ENCODE measurements around the gene SLC19A1.
"Not testable (repeated sequence)": the region's sequence is repeated elsewhere in the genome, so short reads cannot be mapped to it uniquely, and the experiment has no call there.

Gene SLC19A1

DNA sequence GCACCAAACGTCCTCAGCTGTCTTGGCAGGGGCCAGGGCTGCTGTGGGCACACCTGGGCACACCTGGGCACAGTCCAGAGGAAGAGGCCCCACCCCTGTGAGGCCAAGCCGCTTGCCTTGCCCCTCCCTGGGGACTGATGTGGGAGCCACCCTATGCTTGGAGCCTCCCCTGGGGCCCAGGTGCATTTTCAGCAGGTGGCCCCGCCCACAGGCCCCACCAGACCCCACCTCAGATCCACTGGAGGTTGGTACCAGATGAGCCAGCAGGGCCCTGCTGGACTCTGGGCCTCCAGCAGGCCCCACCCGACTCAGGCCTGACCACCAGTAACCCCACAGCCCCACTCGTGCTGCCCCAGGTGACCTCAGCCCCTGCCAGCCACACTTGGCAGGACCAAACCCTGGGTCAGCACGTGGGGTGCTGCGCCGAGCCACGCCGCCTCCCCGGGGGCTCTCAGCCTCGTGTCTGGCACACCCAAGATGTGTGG lies 8.8 kb downstream of the SLC19A1 start:
- Histone ChIP-seq H3K4me1 (ENCODE audit: low read length) (no peaks in the 10 kb centered on the region), H3F3A (ENCODE audit: insufficient read depth, low read length) (no peaks in the 10 kb centered on the region), H3K27me3 (replicated peaks; ENCODE audit: insufficient read depth, low read length) (no peaks in the 10 kb centered on the region), H4K20me1 (ENCODE audit: insufficient read depth, low read length) (no peaks in the 10 kb centered on the region), H3K9ac (ENCODE audit: low read length) (no peak overlapping the region), H3K79me2 (ENCODE audit: low read length) (peaks cover 52% of the 10 kb centered on the region), H3K4me3 (ENCODE audit: low read length) (no peak overlapping the region), H3K9me2 (replicated peaks; ENCODE audit: insufficient read depth, low read length) (no peaks in the 10 kb centered on the region), H2AFZ (ENCODE audit: low read length) (no peak overlapping the region), H3K36me3 (replicated peaks; ENCODE audit: insufficient read depth, low read length) (no peaks in the 10 kb centered on the region), H3K27ac (ENCODE audit: low read length) (no peak overlapping the region), H3K9me3 (replicated peaks; ENCODE audit: insufficient read depth, low read length) (no peaks in the 10 kb centered on the region), H3K4me2 (ENCODE audit: low read depth, low read length) (no peak overlapping the region)
- no peak for DNase-seq
- no peak for TF ChIP-seq EZH2 (optimal IDR thresholded peaks at IDR 0.05; ENCODE audit: low read depth, low read length)
- TF ChIP-seq EZH2phosphoT487 (IDR thresholded peaks at IDR 0.05; ENCODE audit: low read length): no peak
- TF ChIP-seq, protein P1, sequence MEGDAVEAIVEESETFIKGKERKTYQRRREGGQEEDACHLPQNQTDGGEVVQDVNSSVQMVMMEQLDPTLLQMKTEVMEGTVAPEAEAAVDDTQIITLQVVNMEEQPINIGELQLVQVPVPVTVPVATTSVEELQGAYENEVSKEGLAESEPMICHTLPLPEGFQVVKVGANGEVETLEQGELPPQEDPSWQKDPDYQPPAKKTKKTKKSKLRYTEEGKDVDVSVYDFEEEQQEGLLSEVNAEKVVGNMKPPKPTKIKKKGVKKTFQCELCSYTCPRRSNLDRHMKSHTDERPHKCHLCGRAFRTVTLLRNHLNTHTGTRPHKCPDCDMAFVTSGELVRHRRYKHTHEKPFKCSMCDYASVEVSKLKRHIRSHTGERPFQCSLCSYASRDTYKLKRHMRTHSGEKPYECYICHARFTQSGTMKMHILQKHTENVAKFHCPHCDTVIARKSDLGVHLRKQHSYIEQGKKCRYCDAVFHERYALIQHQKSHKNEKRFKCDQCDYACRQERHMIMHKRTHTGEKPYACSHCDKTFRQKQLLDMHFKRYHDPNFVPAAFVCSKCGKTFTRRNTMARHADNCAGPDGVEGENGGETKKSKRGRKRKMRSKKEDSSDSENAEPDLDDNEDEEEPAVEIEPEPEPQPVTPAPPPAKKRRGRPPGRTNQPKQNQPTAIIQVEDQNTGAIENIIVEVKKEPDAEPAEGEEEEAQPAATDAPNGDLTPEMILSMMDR (IDR thresholded peaks at IDR 0.05; ENCODE audit: low read length): no peak

DNA sequence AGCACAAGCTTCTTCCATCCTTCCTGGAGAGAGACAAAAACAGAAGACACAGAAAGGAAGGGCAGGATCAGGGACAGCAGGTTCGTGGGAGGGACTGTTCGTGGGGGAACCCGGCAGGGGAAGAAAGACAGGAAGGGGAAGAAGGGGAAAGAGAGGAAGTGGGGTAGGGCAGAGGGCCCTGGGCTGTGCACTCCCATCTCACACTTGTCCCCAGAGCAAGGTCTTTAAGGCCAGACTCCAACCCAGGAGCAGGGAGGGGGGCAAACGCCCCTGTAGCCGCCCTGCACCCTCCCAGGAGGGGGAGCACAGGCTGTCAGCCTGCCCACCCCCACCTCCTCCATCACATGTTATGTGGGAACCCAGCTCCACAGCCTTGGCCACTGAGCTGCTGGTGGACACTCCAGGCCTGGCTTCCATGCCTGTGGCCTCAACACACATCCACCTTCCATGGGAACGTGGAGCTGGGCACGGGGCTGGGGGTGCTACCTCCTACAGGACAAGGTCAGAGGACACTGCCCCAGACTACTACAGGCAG lies 9.3 kb downstream of the SLC19A1 start:
- no peak for TF ChIP-seq EZH2phosphoT487 (IDR thresholded peaks at IDR 0.05; ENCODE audit: low read length)
- TF ChIP-seq, protein P1 (IDR thresholded peaks at IDR 0.05; ENCODE audit: low read length): no peak
- no peak for TF ChIP-seq EZH2 (optimal IDR thresholded peaks at IDR 0.05; ENCODE audit: low read depth, low read length)
- no peak overlapping the region for H3K27ac ChIP-seq (ENCODE audit: low read length)
- H3K4me2 ChIP-seq (ENCODE audit: low read depth, low read length): no peak overlapping the region
- H3K27me3 ChIP-seq (replicated peaks; ENCODE audit: insufficient read depth, low read length): no peaks in the 10 kb centered on the region
- no peak overlapping the region for H3K4me3 ChIP-seq (ENCODE audit: low read length)
- H3K9me3 ChIP-seq (replicated peaks; ENCODE audit: insufficient read depth, low read length): no peaks in the 10 kb centered on the region
- no peak for DNase-seq
- peaks cover 47% of the 10 kb centered on the region for H3K79me2 ChIP-seq (ENCODE audit: low read length)
- no peak overlapping the region for H2AFZ ChIP-seq (ENCODE audit: low read length)
- no peaks in the 10 kb centered on the region for H3K9me2 ChIP-seq (replicated peaks; ENCODE audit: insufficient read depth, low read length)
- H3K36me3 ChIP-seq (replicated peaks; ENCODE audit: insufficient read depth, low read length): no peaks in the 10 kb centered on the region; the same call in 1 of the 2 replicates
- H3F3A ChIP-seq (ENCODE audit: insufficient read depth, low read length): no peaks in the 10 kb centered on the region
- no peaks in the 10 kb centered on the region for H4K20me1 ChIP-seq (ENCODE audit: insufficient read depth, low read length)
- no peaks in the 10 kb centered on the region for H3K4me1 ChIP-seq (ENCODE audit: low read length)
- H3K9ac ChIP-seq (ENCODE audit: low read length): no peak overlapping the region

DNA sequence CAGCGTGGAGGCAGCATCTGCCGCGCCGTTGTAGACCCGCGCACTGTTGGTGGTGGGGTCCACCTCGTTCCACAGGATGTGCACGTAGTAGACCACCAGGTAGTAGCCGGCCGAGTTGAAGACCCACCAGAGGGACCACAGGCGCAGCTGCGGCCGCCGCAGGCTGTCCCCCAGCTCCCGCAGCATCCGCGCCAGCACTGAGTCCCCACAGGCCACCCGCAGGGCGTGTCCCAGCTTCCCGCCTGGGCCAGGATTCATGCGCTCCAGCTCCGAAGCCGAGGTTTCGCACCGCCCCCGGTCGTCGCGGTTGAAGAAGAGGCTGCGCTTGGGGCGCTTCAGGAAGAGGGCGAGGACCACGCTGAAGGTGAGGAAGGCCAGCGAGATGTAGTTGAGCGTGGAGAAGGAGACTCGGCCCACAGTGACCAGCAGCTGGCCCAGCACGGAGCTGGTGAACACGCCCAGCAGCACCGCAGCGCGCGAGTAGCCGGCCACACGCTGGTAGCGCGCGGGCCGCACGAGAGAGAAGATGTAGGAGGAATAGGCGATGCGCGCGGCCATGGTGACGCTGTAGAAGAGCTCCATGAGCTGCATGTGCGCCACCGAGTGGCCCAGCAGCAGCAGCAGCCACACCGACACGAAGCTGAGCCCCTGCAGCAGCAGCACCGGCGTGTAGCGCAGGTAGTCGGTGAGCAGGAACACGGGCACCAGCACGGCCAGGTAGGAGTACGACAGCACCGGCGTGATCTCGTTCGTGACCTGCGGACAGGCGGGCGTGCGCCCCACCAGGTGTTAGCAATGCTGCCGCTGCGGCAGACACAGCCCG lies 10.6 kb downstream of the SLC19A1 start:
- no peaks in the 10 kb centered on the region for H3K4me1 ChIP-seq (ENCODE audit: low read length)
- no peak overlapping the region for H3K4me2 ChIP-seq (ENCODE audit: low read depth, low read length)
- DNase-seq: no peak
- H3K4me3 ChIP-seq (ENCODE audit: low read length): no peak overlapping the region
- no peak overlapping the region for H2AFZ ChIP-seq (ENCODE audit: low read length)
- H3K9me2 ChIP-seq (replicated peaks; ENCODE audit: insufficient read depth, low read length): no peaks in the 10 kb centered on the region
- no peaks in the 10 kb centered on the region for H4K20me1 ChIP-seq (ENCODE audit: insufficient read depth, low read length)
- no peak overlapping the region for H3K27ac ChIP-seq (ENCODE audit: low read length)
- H3K27me3 ChIP-seq (replicated peaks; ENCODE audit: insufficient read depth, low read length): no peaks in the 10 kb centered on the region
- H3K79me2 ChIP-seq (ENCODE audit: low read length): peaks cover 39% of the 10 kb centered on the region
- H3K36me3 ChIP-seq (replicated peaks; ENCODE audit: insufficient read depth, low read length): no peaks in the 10 kb centered on the region; the same call in 1 of the 2 replicates
- H3K9ac ChIP-seq (ENCODE audit: low read length): no peak overlapping the region
- H3K9me3 ChIP-seq (replicated peaks; ENCODE audit: insufficient read depth, low read length): no peaks in the 10 kb centered on the region
- H3F3A ChIP-seq (ENCODE audit: insufficient read depth, low read length): no peaks in the 10 kb centered on the region
- TF ChIP-seq, protein P1 (IDR thresholded peaks at IDR 0.05; ENCODE audit: low read length): no peak

DNA sequence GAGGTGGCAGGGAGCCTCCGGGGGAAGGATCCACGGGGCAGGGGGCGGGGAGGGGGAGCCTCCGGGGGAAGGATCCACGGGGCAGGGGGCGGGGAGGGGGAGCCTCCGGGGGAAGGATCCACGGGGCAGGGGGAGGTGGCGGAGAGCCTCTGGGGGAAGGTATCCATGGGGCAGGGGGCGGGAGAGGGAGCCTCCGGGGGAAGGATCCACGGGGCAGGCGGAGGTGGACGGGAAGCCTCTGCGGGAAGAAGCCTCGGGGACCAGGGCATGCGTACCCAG lies 11.2 kb downstream of the SLC19A1 start:
- not testable (repeated sequence) for H3K27ac ChIP-seq (ENCODE audit: low read length); H4K20me1 ChIP-seq (ENCODE audit: insufficient read depth, low read length); H3K27me3 ChIP-seq (replicated peaks; ENCODE audit: insufficient read depth, low read length); H3K9me3 ChIP-seq (replicated peaks; ENCODE audit: insufficient read depth, low read length); H3K9ac ChIP-seq (ENCODE audit: low read length); H2AFZ ChIP-seq (ENCODE audit: low read length); H3K4me3 ChIP-seq (ENCODE audit: low read length); DNase-seq; H3K4me1 ChIP-seq (ENCODE audit: low read length); H3K36me3 ChIP-seq (replicated peaks; ENCODE audit: insufficient read depth, low read length); H3K9me2 ChIP-seq (replicated peaks; ENCODE audit: insufficient read depth, low read length); H3F3A ChIP-seq (ENCODE audit: insufficient read depth, low read length); H3K4me2 ChIP-seq (ENCODE audit: low read depth, low read length)
- H3K79me2 ChIP-seq (ENCODE audit: low read length): peaks cover 34% of the 10 kb centered on the region

Measured in MM.1S (cell line).